Neural cell (in vitro differentiated cells): Measurements from ENCODE around the gene WBP1. TPM values are rescaled to one million over a fixed set of nuclear protein-coding genes. Genes with fewer than 3 reads are reported as not detected.

Source experiments
- H2AFZ ChIP-seq: fragments of 200-600, 300-800 bp; sonication (generic), shearing (Covaris generic); 2 replicates; pipeline ENCODE4 v1.6.0; 2014; ENCODE audit warnings: low read depth, mild to moderate bottlenecking, antibody characterized with exemption, low read length, moderate library complexity
- H3F3A ChIP-seq: fragments of 200-600 bp; shearing (Covaris generic); 2 replicates; pipeline ENCODE4 v1.6.1; 2016; ENCODE audit warnings: mild to moderate bottlenecking, moderate library complexity, mixed read lengths, antibody characterized with exemption, low read length; ENCODE audit not compliant: insufficient read depth, poor library complexity, severe bottlenecking
- H3K27ac ChIP-seq: fragments of 200-600, 300-800 bp; sonication (generic), shearing (Covaris generic); 2 replicates; pipeline ENCODE4 v1.5.1; 2014; ENCODE audit warnings: mild to moderate bottlenecking, low read length, moderate library complexity
- H3K27me3 ChIP-seq: fragments of 300-800, 200-600 bp; sonication (generic), shearing (Covaris generic); 2 replicates; pipeline ENCODE4 v1.6.0; 2014; ENCODE audit warnings: mild to moderate bottlenecking, low read depth, low read length, moderate library complexity; ENCODE audit not compliant: insufficient read depth
- H3K36me3 ChIP-seq: fragments of 300-800, 200-600 bp; sonication (generic), shearing (Covaris generic); 2 replicates; pipeline ENCODE4 v1.5.1; 2014; ENCODE audit warnings: mild to moderate bottlenecking, antibody characterized with exemption, low read length, moderate library complexity; ENCODE audit not compliant: insufficient read depth
- H3K4me2 ChIP-seq: fragments of 300-800, 200-600 bp; sonication (generic), shearing (Covaris generic); 2 replicates; pipeline ENCODE4 v1.6.0; 2014; ENCODE audit warnings: mild to moderate bottlenecking, low read length
- H3K4me3 ChIP-seq: fragments of 300-800, 200-600 bp; sonication (generic), shearing (Covaris generic); 2 replicates; pipeline ENCODE4 v1.5.1; 2014; ENCODE audit warnings: mild to moderate bottlenecking, low read length, moderate library complexity
- H3K79me2 ChIP-seq: fragments of 200-600 bp; shearing (Covaris generic); replicated peaks from 2 replicates; pipeline ENCODE4 v1.6.0; 2014; ENCODE audit warnings: mild to moderate bottlenecking, low read length, moderate library complexity; ENCODE audit not compliant: insufficient read depth
- H3K9ac ChIP-seq: fragments of 300-800, 200-600 bp; sonication (generic), shearing (Covaris generic); 2 replicates; pipeline ENCODE4 v1.6.1; 2016; ENCODE audit warnings: mild to moderate bottlenecking, low read length, mixed read lengths
- H3K9me2 ChIP-seq: fragments of 200-600 bp; shearing (Covaris generic); 2 replicates; pipeline ENCODE4 v1.6.1; 2016; ENCODE audit warnings: mild to moderate bottlenecking, low read length, mixed read lengths; ENCODE audit not compliant: insufficient read depth
- H3K9me3 ChIP-seq: fragments of 200-600, 300-800 bp; sonication (generic), shearing (Covaris generic); 2 replicates; pipeline ENCODE4 v1.6.1; 2016; ENCODE audit warnings: mild to moderate bottlenecking, mixed run types, low read length, moderate library complexity, mixed read lengths
- H4K20me1 ChIP-seq: fragments of 200-600 bp; shearing (Covaris generic); 2 replicates; pipeline ENCODE4 v1.6.1; 2016; ENCODE audit warnings: mild to moderate bottlenecking, mixed run types; ENCODE audit not compliant: insufficient read depth
- CTCF ChIP-seq: fragments of 450-650 bp; IDR thresholded peaks from 2 replicates; pipeline ENCODE4 v1.5.1; 2014; ENCODE audit warnings: antibody characterized with exemption, mild to moderate bottlenecking, moderate library complexity; ENCODE audit not compliant: poor library complexity, severe bottlenecking
- EP300 ChIP-seq: fragments of 450-650 bp; conservative IDR thresholded peaks from 2 replicates; pipeline ENCODE4 v1.6.1; 2014; ENCODE audit warnings: antibody characterized with exemption, mild to moderate bottlenecking, moderate library complexity; ENCODE audit not compliant: poor library complexity, severe bottlenecking
- EZH2 ChIP-seq: fragments of 200-600, 300-800 bp; shearing (Covaris generic), sonication (generic); IDR thresholded peaks from 2 replicates; pipeline ENCODE4 v1.6.1; 2014; ENCODE audit warnings: antibody characterized with exemption, low read length, borderline replicate concordance, mild to moderate bottlenecking; ENCODE audit not compliant: insufficient read depth, poor library complexity, severe bottlenecking
- MXI1 ChIP-seq: fragments of 450-650 bp; conservative IDR thresholded peaks from 2 replicates; pipeline ENCODE4 v1.6.1; 2014; ENCODE audit warnings: antibody characterized with exemption, mild to moderate bottlenecking; ENCODE audit not compliant: poor library complexity, severe bottlenecking
- POLR2AphosphoS5 ChIP-seq: IDR thresholded peaks from 2 replicates; pipeline ENCODE4 v1.6.1; 2012
- RAD21 ChIP-seq: fragments of 450-650 bp; conservative IDR thresholded peaks from 2 replicates; pipeline ENCODE4 v1.6.1; 2014; ENCODE audit warnings: antibody characterized with exemption, mild to moderate bottlenecking, moderate library complexity
- SMC3 ChIP-seq: fragments of 450-650 bp; conservative IDR thresholded peaks from 2 replicates; pipeline ENCODE4 v1.6.1; 2014; ENCODE audit warnings: antibody characterized with exemption, mild to moderate bottlenecking, moderate library complexity; ENCODE audit not compliant: poor library complexity
- TAF1 ChIP-seq: IDR thresholded peaks from 2 replicates; pipeline ENCODE4 v1.6.1; 2012; ENCODE audit warnings: low read depth
- polyA plus RNA-seq: library from polyadenylated mRNA; depleted of rRNA; stranded (reverse); fragments of >200 nt; gene quantifications from 2 replicates; pipeline ENCODE4 v1.2.3, GENCODE V29; 2014
- TF ChIP-seq, protein P1 (sequence below): IDR thresholded peaks from 2 replicates; pipeline ENCODE4 v1.6.1; 2012; ENCODE audit warnings: borderline replicate concordance

Gene WBP1
- polyA plus RNA-seq, 1 donor from 2014 or later = 220 TPM

GRCh38 chr2:74498500-74499266 lies 40.4 kb downstream of the WBP1 start:
- Histone ChIP-seq H3K9me2 (no peaks in the 10 kb centered on the region), H4K20me1 (no peaks in the 10 kb centered on the region), H3K9me3 (no peaks in the 10 kb centered on the region), H3K79me2 (no peaks in the 10 kb centered on the region), H3K27ac (no peak overlapping the region), H3K9ac (no peak overlapping the region), H3K36me3 (no peaks in the 10 kb centered on the region), H3K4me2 (peak overlapping the region; percentile 36), H2AFZ (no peak overlapping the region), H3K4me3 (peak overlapping the region; percentile 55), H3F3A (no peaks in the 10 kb centered on the region), H3K27me3 (peaks cover 79% of the 10 kb centered on the region)
- TF ChIP-seq MXI1 (no peak), EP300 (no peak), CTCF (no peak), RAD21 (no peak), EZH2 (no peak), TAF1 (no peak), SMC3 (no peak), POLR2AphosphoS5 (no peak)
- TF ChIP-seq, protein P1, sequence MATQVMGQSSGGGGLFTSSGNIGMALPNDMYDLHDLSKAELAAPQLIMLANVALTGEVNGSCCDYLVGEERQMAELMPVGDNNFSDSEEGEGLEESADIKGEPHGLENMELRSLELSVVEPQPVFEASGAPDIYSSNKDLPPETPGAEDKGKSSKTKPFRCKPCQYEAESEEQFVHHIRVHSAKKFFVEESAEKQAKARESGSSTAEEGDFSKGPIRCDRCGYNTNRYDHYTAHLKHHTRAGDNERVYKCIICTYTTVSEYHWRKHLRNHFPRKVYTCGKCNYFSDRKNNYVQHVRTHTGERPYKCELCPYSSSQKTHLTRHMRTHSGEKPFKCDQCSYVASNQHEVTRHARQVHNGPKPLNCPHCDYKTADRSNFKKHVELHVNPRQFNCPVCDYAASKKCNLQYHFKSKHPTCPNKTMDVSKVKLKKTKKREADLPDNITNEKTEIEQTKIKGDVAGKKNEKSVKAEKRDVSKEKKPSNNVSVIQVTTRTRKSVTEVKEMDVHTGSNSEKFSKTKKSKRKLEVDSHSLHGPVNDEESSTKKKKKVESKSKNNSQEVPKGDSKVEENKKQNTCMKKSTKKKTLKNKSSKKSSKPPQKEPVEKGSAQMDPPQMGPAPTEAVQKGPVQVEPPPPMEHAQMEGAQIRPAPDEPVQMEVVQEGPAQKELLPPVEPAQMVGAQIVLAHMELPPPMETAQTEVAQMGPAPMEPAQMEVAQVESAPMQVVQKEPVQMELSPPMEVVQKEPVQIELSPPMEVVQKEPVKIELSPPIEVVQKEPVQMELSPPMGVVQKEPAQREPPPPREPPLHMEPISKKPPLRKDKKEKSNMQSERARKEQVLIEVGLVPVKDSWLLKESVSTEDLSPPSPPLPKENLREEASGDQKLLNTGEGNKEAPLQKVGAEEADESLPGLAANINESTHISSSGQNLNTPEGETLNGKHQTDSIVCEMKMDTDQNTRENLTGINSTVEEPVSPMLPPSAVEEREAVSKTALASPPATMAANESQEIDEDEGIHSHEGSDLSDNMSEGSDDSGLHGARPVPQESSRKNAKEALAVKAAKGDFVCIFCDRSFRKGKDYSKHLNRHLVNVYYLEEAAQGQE = no peak

DNA sequence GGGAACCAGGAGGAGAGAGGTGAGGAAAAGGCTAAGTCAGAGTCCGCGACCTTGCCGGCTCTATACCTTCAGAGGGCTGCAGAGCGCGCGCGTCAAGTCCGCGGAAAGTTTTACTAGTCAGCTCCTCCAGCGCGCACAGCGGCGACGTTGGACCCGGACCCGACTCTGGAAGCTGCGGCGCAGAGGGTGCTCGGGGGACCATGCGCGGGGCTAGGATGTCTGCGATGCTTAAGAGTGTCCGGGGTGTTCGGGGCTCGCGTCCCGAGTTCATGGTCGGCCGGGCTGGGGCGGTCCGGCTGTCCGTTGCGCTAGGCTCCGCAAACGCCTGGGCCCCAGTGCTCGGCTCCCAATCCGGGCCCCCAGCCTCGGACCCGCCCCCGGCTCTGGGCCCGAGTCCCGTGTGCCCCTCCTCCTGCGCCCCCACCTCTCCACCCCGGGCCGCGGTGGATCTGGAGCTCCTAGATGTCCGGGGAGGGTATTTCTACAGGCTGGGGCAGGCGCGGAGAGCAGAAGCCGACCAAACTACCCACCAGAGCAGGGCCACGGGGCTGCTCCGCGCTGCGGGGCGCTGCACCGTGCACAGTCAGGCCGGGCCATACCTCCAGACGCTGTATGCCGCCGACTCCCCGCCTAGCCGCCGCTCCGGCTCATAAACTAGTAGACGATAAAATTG lies 41.2 kb downstream of the WBP1 start, which contains the start of gene LBX2:
Gene LBX2 (minus strand): TSS at position 337 of the 673 bp plus-strand sequence. CDS start 66 bp downstream, at position 271.
- Histone ChIP-seq H2AFZ (no peak within 1 kb of the TSS), H3K4me2 (peak within 1 kb of the TSS; percentile 36), H3K36me3 (no peaks in the 10 kb centered on the region), H3K79me2 (no peaks in the 10 kb centered on the region), H3F3A (no peaks in the 10 kb centered on the region), H3K4me3 (peak within 1 kb of the TSS; percentile 55), H3K9me2 (no peaks in the 10 kb centered on the region), H4K20me1 (no peaks in the 10 kb centered on the region), H3K27ac (no peak within 1 kb of the TSS), H3K9ac (no peak within 1 kb of the TSS), H3K9me3 (no peaks in the 10 kb centered on the region), H3K27me3 (peaks cover 86% of the 10 kb centered on the region)
- no peak for TF ChIP-seq TAF1
- TF ChIP-seq EZH2 = no peak
- no peak for TF ChIP-seq SMC3
- TF ChIP-seq, protein P1 = no peak
- no peak for TF ChIP-seq RAD21
- TF ChIP-seq POLR2AphosphoS5 = no peak
- no peak for TF ChIP-seq MXI1
